GM19468 (cell line): Measurements from ENCODE around the gene USP7.

Source experiments
- ATAC-seq: cut with Tn5 transposase; IDR thresholded peaks from one replicate; pipeline ENCODE4 v1.9.1; 2021; ENCODE audit warnings: mild to moderate bottlenecking, moderate library complexity, moderate number of reproducible peaks; ENCODE audit not compliant: unreplicated experiment; ENCODE audit errors: extremely low read depth

The USP7 gene

GRCh38 chr16:8955828-8956227 is 7.9 kb downstream of the USP7 start:
- no peak for ATAC-seq

GRCh38 chr16:8953064-8953463 is 10.6 kb downstream of the USP7 start:
- ATAC-seq = no peak

- ATAC-seq = no peak
These were observed 11.4 kb downstream of the USP7 start for GRCh38 chr16:8952281-8952751.

- no peak for ATAC-seq
These were observed 12.0 kb downstream of the USP7 start for GRCh38 chr16:8951447-8952280.

- ATAC-seq = no peak
These were observed 13.1 kb downstream of the USP7 start for GRCh38 chr16:8950580-8951077.

GRCh38 chr16:8949536-8950418 is 13.9 kb downstream of the USP7 start:
- ATAC-seq = no peak

- ATAC-seq = no peak
These were observed 14.9 kb downstream of the USP7 start for GRCh38 chr16:8948831-8949230.

- no peak for ATAC-seq
These were observed 15.6 kb downstream of the USP7 start for GRCh38 chr16:8948069-8948593.

GRCh38 chr16:8946544-8946943 is 17.2 kb downstream of the USP7 start:
- no peak for ATAC-seq

- ATAC-seq = no peak
These were observed 17.9 kb downstream of the USP7 start for GRCh38 chr16:8945626-8946296.

GRCh38 chr16:8943966-8944759 is 19.5 kb downstream of the USP7 start:
- ATAC-seq = no peak

GRCh38 chr16:8943001-8943763 is 20.5 kb downstream of the USP7 start:
- no peak for ATAC-seq

GRCh38 chr16:8941718-8942344 is 21.9 kb downstream of the USP7 start:
- no peak for ATAC-seq

GRCh38 chr16:8937803-8938202 is 25.9 kb downstream of the USP7 start:
- no peak for ATAC-seq

- peak; percentile 61 for ATAC-seq
These were observed 27.3 kb downstream of the USP7 start for GRCh38 chr16:8936421-8936820.

GRCh38 chr16:8935989-8936388 is 27.7 kb downstream of the USP7 start:
- no peak for ATAC-seq

GRCh38 chr16:8934601-8935000 is 29.1 kb downstream of the USP7 start:
- no peak for ATAC-seq

GRCh38 chr16:8931859-8932258 is 31.8 kb downstream of the USP7 start:
- no peak for ATAC-seq
